Measurements from ENCODE around the gene OPCML.

DNA sequence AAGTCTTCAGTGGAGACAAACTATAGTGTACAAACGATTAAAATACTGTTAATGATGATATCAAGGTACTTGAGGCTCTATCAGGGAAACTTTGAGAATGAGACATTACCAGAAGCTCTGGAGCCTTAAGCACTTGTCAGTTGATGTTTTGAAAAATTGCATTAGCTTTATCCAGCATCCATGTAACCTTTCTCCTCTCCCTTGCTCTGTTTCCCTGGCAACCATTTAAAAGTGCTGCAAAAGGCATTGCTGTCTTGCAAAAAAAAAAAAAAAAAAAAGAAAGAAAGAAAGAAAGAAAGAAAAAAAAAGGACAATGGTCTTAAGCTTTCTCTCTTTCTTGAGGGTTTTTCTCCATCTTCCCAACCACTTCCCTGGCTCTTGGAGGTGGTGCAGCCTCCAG is 787.0 kb downstream of the OPCML start:
- TF ChIP-seq, protein P1, sequence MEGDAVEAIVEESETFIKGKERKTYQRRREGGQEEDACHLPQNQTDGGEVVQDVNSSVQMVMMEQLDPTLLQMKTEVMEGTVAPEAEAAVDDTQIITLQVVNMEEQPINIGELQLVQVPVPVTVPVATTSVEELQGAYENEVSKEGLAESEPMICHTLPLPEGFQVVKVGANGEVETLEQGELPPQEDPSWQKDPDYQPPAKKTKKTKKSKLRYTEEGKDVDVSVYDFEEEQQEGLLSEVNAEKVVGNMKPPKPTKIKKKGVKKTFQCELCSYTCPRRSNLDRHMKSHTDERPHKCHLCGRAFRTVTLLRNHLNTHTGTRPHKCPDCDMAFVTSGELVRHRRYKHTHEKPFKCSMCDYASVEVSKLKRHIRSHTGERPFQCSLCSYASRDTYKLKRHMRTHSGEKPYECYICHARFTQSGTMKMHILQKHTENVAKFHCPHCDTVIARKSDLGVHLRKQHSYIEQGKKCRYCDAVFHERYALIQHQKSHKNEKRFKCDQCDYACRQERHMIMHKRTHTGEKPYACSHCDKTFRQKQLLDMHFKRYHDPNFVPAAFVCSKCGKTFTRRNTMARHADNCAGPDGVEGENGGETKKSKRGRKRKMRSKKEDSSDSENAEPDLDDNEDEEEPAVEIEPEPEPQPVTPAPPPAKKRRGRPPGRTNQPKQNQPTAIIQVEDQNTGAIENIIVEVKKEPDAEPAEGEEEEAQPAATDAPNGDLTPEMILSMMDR (IDR thresholded peaks at IDR 0.05; ENCODE audit: insufficient read depth, low read length, poor library complexity, severe bottlenecking), result no peak
- no peak for TF ChIP-seq EZH2phosphoT487 (conservative IDR thresholded peaks at IDR 0.05; ENCODE audit: low read length)
